GM12892 (cell line): ENCODE measurements around the gene SKOR1.

Experiments used
- POLR2A ChIP-seq: IDR thresholded peaks from 2 replicates; pipeline ENCODE4 v1.6.1; 2011; ENCODE audit warnings: low read depth, low read length, control low read depth
- TAF1 ChIP-seq: IDR thresholded peaks from 2 replicates; pipeline ENCODE4 v1.6.1; 2011; ENCODE audit warnings: low read depth, mild to moderate bottlenecking, control low read depth, low read length, borderline replicate concordance

DNA sequence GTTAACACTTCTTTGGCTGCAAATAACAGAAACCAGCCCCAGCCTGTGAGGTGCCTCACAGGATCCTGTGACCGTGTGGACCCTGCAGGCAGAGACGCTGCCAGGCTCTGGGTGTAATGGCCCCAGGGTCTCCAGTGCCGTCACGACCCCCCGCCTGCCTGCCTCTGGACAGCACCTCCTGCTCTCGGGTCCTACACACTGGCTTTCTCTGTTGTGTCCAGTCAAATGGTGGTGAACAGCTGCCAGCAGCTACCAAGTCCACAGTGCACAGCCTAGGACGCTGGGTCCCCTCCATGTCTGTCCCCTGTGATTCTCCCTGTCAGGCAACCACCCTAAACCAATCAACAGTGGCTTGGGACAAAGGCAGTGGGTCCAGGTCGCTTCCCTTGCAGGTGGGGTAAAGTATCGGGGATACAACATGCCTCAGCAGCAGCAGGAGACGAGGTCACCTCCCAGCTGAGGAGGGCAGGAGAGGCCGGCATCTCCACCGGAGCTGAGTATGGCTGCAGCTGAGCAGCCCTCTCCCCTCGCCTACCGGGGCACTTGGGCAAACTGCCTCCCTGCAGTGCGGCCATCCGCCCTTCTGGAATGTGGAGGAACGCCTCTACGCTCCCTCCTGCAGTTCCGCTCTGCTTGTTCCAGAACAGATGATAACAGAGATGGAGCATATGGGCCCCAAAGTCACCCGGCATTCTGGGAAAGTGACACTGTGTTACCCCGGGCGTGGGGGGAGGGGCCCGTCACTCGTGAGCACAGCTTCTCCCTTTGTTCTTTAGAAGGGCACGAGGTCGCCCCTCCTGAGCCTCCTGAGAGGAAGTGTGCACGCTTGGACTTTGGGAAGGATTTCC, 21.1 kb upstream of the SKOR1 start:
- no peak for TF ChIP-seq POLR2A
- TF ChIP-seq TAF1: no peak
